ENCODE data around the gene PPP2R5C.

The PPP2R5C gene

GRCh38 chr14:101814934-101815333, 53.4 kb downstream of the PPP2R5C start:
- no peak for DNase-seq (ENCODE audit: low read depth)

GRCh38 chr14:101815994-101816393, 54.5 kb downstream of the PPP2R5C start:
- no peak for DNase-seq (ENCODE audit: low read depth)

- DNase-seq (ENCODE audit: low read depth): no peak
Measured at GRCh38 chr14:101817501-101818001, 56.0 kb downstream of the PPP2R5C start.

- no peak for DNase-seq (ENCODE audit: low read depth)
Measured at GRCh38 chr14:101819251-101819990, 57.9 kb downstream of the PPP2R5C start.

- no peak for DNase-seq (ENCODE audit: low read depth)
Measured at GRCh38 chr14:101820283-101820798, 58.8 kb downstream of the PPP2R5C start.

- no peak for DNase-seq (ENCODE audit: low read depth)
Measured at GRCh38 chr14:101821528-101821927, 60.0 kb downstream of the PPP2R5C start.

GRCh38 chr14:101823066-101823465, 61.6 kb downstream of the PPP2R5C start:
- DNase-seq (ENCODE audit: low read depth): no peak

- DNase-seq (ENCODE audit: low read depth): no peak
Measured at GRCh38 chr14:101823511-101824120, 62.1 kb downstream of the PPP2R5C start.

GRCh38 chr14:101824339-101824727, 62.8 kb downstream of the PPP2R5C start:
- no peak for DNase-seq (ENCODE audit: low read depth)

GRCh38 chr14:101825797-101826196, 64.3 kb downstream of the PPP2R5C start:
- DNase-seq (ENCODE audit: low read depth): no peak

- DNase-seq (ENCODE audit: low read depth): no peak
Measured at GRCh38 chr14:101826351-101826750, 64.8 kb downstream of the PPP2R5C start.

- no peak for DNase-seq (ENCODE audit: low read depth)
Measured at GRCh38 chr14:101827286-101827685, 65.8 kb downstream of the PPP2R5C start.

GRCh38 chr14:101828046-101828445, 66.5 kb downstream of the PPP2R5C start:
- DNase-seq (ENCODE audit: low read depth): no peak

GRCh38 chr14:101830271-101830670, 68.8 kb downstream of the PPP2R5C start:
- no peak for DNase-seq (ENCODE audit: low read depth)

GRCh38 chr14:101833045-101833444, 71.5 kb downstream of the PPP2R5C start:
- DNase-seq (ENCODE audit: low read depth): no peak

GRCh38 chr14:101834397-101834796, 72.9 kb downstream of the PPP2R5C start:
- DNase-seq (ENCODE audit: low read depth): no peak

GRCh38 chr14:101834800-101835547, 73.5 kb downstream of the PPP2R5C start:
- DNase-seq (ENCODE audit: low read depth): peak; percentile 22

- DNase-seq (ENCODE audit: low read depth): no peak
Measured at GRCh38 chr14:101835566-101835965, 74.1 kb downstream of the PPP2R5C start.

GRCh38 chr14:101836135-101836534, 74.6 kb downstream of the PPP2R5C start:
- no peak for DNase-seq (ENCODE audit: low read depth)

GRCh38 chr14:101838476-101838875, 77.0 kb downstream of the PPP2R5C start:
- no peak for DNase-seq (ENCODE audit: low read depth)

- DNase-seq (ENCODE audit: low read depth): no peak
Measured at GRCh38 chr14:101839236-101839635, 77.7 kb downstream of the PPP2R5C start.

GRCh38 chr14:101839661-101840060, 78.2 kb downstream of the PPP2R5C start:
- DNase-seq (ENCODE audit: low read depth): no peak
